Activated B cell treated with CpG ODN at 0.5 μM for 24 hours (primary cell): ENCODE results near the gene DENND2C. TPM values are rescaled to one million over a fixed set of nuclear protein-coding genes. Genes with fewer than 3 reads are reported as not detected.

Experiments used
- ATAC-seq: fragments of 200-7000 bp; cut with Tn5 transposase; one replicate; pipeline ENCODE4 v1.10.0; 2021; ENCODE audit warnings: low read depth, mild to moderate bottlenecking, moderate library complexity
- CTCF ChIA-PET: fragments of 350-600 bp; sonication (Branson Sonifier 250); formaldehyde crosslinking; loops from one replicate; lab custom pipeline; 2021; ENCODE audit warnings: antibody characterized with exemption; lab: Charles Lee
- POLR2A ChIA-PET: fragments of 350-600 bp; sonication (Branson Sonifier 250); formaldehyde crosslinking; loops from one replicate; lab custom pipeline; 2021; ENCODE audit warnings: antibody characterized with exemption; lab: Charles Lee
- DNase-seq: peaks from one replicate; pipeline ENCODE4 v3.0.0; 2022
- H3K27ac Mint-ChIP-seq: one replicate; pipeline ENCODE4 v1.8.0; 2020; ENCODE audit warnings: mixed read lengths
- H3K27me3 Mint-ChIP-seq: one replicate; pipeline ENCODE4 v1.8.0; 2021; ENCODE audit warnings: mixed read lengths
- H3K36me3 Mint-ChIP-seq: one replicate; pipeline ENCODE4 v1.8.0; 2021; ENCODE audit warnings: low read depth, mixed read lengths
- H3K4me1 Mint-ChIP-seq: one replicate; pipeline ENCODE4 v1.8.0; 2021; ENCODE audit warnings: mixed read lengths
- H3K4me3 Mint-ChIP-seq: one replicate; pipeline ENCODE4 v1.8.0; 2020; ENCODE audit warnings: mild to moderate bottlenecking, mixed read lengths
- H3K9me3 Mint-ChIP-seq: one replicate; pipeline ENCODE4 v1.8.0; 2020; ENCODE audit warnings: mixed read lengths
- CTCF ChIP-seq: fragments of 200-600 bp; IDR thresholded peaks from one replicate; pipeline ENCODE4 v1.8.0; 2022; ENCODE audit warnings: antibody characterized with exemption, mild to moderate bottlenecking
- intact Hi-C: fragments of 100-400 bp; cut with micrococcal nuclease; formaldehyde crosslinking; loops from one replicate; pipeline ENCODE4 v1.15.1; 2024
- total RNA-seq: library from RNA; stranded (reverse); gene quantifications from 2 replicates; pipeline ENCODE4 v1.2.3, GENCODE V29; 2022

Gene DENND2C
- total RNA-seq, 1 donor from 2014 or later, result 0.20 TPM

DNA sequence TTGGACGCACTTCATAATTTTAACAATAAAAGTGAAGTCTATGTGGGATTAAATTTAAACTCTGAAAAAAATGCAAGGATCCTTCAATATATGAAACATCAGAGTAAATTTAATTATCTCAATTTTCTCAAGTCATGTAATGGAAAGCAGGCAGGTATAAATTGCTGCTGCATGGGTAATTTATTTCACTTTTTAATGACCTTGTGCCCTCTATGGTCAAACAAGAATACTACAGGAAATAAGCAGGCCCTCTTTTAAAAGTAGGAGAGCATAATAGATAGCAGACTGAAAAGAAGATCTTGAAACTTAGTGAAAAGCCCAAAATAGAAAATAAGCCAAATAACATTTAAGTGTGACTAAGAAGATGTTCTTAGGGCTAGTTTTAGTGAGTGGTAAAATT is 111.3 kb downstream of the DENND2C start:
- Mint-ChIP-seq H3K36me3 (no peaks in the 10 kb centered on the region), H3K4me3 (no peak overlapping the region), H3K4me1 (peaks cover 34% of the 10 kb centered on the region), H3K9me3 (no peaks in the 10 kb centered on the region), H3K27me3 (no peaks in the 10 kb centered on the region), H3K27ac (peak overlapping the region; percentile 62)
- POLR2A ChIA-PET, result interaction anchor here (0.7 to 1.8 kb wide), 2 partner anchors 20 to 48 kb away, joined by 5 to 14 read pairs; partner anchors contain the start of gene TRIM33
- DNase-seq (no peak), ATAC-seq (peak; percentile 59)
- intact Hi-C loops, result loop anchor here (1.0 to 10.0 kb wide), 5 partner anchors 22 to 580 kb away; partner anchors contain the start of genes BCAS2 and TRIM33
- CTCF ChIA-PET, result interaction anchor here (1.1 to 1.9 kb wide), 2 partner anchors 211 to 580 kb away, joined by 3 to 11 read pairs; no protein-coding TSS in a partner anchor
- no peak for TF ChIP-seq CTCF

- DNase-seq, result no peak
- ChIA-PET POLR2A (interaction anchor here (0.5 kb wide), 1 partner anchor 125 kb away, joined by 4 read pairs; no protein-coding TSS in a partner anchor), CTCF (no interaction called here)
- Mint-ChIP-seq H3K27ac (no peak overlapping the region), H3K4me1 (peaks cover 13% of the 10 kb centered on the region), H3K36me3 (no peaks in the 10 kb centered on the region), H3K27me3 (no peaks in the 10 kb centered on the region), H3K4me3 (no peak overlapping the region), H3K9me3 (no peaks in the 10 kb centered on the region)
- no peak for TF ChIP-seq CTCF
- no peak for ATAC-seq
- intact Hi-C loops, result loop anchor here (10.0 kb wide), 1 partner anchor 110 kb away; no protein-coding TSS in a partner anchor
Measured at GRCh38 chr1:114554577-114554976, 115.3 kb downstream of the DENND2C start.

DNA sequence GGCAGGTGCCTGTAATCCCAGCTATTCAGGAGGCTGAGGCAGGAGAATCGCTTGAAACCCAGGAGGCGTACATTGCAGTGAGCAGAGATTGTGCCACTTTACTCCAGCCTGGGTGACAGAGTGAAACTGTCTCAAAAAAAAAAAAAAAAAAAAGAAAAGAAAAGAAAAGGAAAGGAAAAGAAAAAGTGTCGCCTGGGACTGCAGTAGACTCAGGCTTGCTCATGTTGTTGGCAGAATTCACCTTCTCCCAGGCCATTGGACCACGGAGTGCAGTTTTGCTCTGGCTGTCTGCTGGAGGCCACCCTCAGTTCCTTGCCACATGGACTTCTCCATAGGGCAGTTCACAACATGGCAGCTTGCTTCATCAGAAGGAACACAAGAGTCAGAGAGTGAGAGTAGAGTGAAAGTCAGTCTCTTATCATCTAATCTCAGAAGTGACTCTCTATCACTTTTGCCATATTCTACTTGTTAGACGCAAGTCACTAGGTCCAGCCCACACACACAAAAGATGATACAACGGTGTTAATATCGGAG is 117.7 kb downstream of the DENND2C start:
- no peaks in the 10 kb centered on the region for H3K27me3 Mint-ChIP-seq
- H3K36me3 Mint-ChIP-seq, result no peaks in the 10 kb centered on the region
- H3K27ac Mint-ChIP-seq, result no peak overlapping the region
- no peak overlapping the region for H3K4me3 Mint-ChIP-seq
- no peak for TF ChIP-seq CTCF
- H3K4me1 Mint-ChIP-seq, result no peaks in the 10 kb centered on the region
- ATAC-seq (no peak), DNase-seq (no peak)
- CTCF ChIA-PET, result no interaction called here
- no peaks in the 10 kb centered on the region for H3K9me3 Mint-ChIP-seq
- intact Hi-C loops, result loop anchor here (10.0 kb wide), 1 partner anchor 107 kb away; no protein-coding TSS in a partner anchor
- POLR2A ChIA-PET, result no interaction called here

DNA sequence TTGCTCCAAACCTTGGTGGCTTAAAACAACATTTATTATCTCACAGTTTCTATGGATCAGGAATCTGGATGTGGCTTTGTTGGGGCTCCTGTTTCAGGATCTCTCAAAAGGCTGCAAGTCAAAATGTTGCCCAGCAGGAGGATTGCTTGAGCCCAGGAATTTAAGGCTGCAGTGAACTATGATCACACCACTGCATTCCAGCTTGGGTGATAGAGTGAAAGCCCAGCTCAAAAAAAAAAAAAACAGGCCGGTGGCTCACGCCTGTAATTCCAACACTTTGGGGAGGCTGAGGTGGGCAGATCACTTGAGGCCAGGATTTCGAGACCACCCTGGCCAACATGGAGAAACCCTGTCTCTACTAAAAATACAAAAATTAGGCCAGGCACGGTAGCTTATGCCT is 118.4 kb downstream of the DENND2C start:
- no peak for TF ChIP-seq CTCF
- ATAC-seq, result no peak
- no peak overlapping the region for H3K4me3 Mint-ChIP-seq
- no peak overlapping the region for H3K27ac Mint-ChIP-seq
- H3K4me1 Mint-ChIP-seq, result no peaks in the 10 kb centered on the region
- intact Hi-C loops, result loop anchor here (10.0 kb wide), 1 partner anchor 107 kb away; no protein-coding TSS in a partner anchor
- ChIA-PET POLR2A (no interaction called here), CTCF (no interaction called here)
- H3K9me3 Mint-ChIP-seq, result no peaks in the 10 kb centered on the region
- H3K36me3 Mint-ChIP-seq, result no peaks in the 10 kb centered on the region
- DNase-seq, result no peak
- no peaks in the 10 kb centered on the region for H3K27me3 Mint-ChIP-seq

DNA sequence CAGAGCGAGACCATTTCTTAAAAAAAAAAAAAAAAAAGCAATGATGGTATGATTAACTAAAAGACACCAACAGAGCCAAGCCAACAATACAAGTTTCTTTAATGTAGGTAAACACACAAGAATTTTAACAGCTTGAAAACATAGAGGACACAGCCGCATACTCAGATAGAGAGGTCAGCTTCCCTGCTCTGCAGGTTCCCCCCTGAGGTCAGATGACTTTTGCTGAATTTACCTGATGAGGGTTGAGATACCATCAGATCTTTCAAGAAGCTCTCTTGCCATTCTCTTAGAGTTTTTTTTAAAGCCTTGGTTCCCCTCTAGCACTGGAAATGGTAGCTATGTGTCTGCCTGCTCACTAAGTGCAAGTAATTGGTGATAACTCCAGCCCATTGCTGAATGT is 119.5 kb downstream of the DENND2C start:
- no peak for TF ChIP-seq CTCF
- ChIA-PET CTCF (no interaction called here), POLR2A (interaction anchor here (1.0 kb wide), 1 partner anchor 39 kb away, joined by 5 read pairs; no protein-coding TSS in a partner anchor)
- H3K9me3 Mint-ChIP-seq, result no peaks in the 10 kb centered on the region
- no peaks in the 10 kb centered on the region for H3K27me3 Mint-ChIP-seq
- H3K27ac Mint-ChIP-seq, result no peak overlapping the region
- H3K36me3 Mint-ChIP-seq, result no peaks in the 10 kb centered on the region
- H3K4me3 Mint-ChIP-seq, result no peak overlapping the region
- no peaks in the 10 kb centered on the region for H3K4me1 Mint-ChIP-seq
- ATAC-seq, result no peak
- DNase-seq, result no peak
- intact Hi-C loops, result loop anchor here (10.0 kb wide), 1 partner anchor 106 kb away; no protein-coding TSS in a partner anchor
